CD4-positive, alpha-beta T cell treated with Interleukin-4 for 4 hours (primary cell): ENCODE measurements around the gene LRP11.
A peak's percentile ranks its signal among the peaks of the same experiment; 100 is the strongest.
"Not testable (repeated sequence)": the region's sequence is repeated elsewhere in the genome, so short reads cannot be mapped to it uniquely, and the experiment has no call there.

Experiments
- DNase-seq: peaks from one replicate; pipeline ENCODE4 v3.0.0-alpha.2; 2020

Gene LRP11

DNA sequence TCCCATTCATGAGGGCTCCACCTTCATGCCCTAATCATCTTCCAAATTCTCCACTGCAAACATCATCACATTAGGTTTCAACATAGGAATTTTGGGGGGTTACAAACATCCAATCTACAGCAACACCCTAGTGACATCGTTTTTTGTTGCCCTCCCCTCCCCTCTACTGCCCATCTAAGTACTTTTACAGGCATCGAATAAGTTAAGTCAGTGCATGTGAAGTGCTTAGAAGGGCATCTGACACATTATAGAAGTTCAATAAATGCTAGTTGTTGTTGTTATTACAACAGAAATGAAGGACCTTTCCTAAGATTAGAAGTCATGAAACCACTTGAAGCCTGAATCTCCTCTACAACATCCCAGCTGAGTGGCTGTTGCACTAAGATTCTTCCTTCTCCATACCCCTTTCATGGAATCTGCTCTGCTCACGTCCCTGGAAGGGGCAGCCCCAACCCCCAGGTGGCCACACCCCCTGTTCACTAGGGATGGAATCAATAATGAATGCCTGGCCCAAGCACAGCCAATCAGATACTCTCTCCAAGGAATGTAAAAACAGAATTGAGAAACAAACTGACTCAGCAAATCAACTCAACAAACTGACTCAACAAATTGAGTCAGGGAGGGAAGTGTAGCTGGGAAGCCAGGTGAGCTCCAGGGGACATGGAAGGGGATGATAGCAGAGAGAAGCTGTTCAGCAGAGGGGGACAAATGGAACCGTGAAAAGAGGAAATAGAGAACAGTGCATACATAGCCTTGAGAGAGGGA is 3.9 kb upstream of the LRP11 start:
- no peak for DNase-seq

- DNase-seq = peak; percentile 62
Observed at GRCh38 chr6:149864578-149865535, 698 bp upstream of the LRP11 start.

DNA sequence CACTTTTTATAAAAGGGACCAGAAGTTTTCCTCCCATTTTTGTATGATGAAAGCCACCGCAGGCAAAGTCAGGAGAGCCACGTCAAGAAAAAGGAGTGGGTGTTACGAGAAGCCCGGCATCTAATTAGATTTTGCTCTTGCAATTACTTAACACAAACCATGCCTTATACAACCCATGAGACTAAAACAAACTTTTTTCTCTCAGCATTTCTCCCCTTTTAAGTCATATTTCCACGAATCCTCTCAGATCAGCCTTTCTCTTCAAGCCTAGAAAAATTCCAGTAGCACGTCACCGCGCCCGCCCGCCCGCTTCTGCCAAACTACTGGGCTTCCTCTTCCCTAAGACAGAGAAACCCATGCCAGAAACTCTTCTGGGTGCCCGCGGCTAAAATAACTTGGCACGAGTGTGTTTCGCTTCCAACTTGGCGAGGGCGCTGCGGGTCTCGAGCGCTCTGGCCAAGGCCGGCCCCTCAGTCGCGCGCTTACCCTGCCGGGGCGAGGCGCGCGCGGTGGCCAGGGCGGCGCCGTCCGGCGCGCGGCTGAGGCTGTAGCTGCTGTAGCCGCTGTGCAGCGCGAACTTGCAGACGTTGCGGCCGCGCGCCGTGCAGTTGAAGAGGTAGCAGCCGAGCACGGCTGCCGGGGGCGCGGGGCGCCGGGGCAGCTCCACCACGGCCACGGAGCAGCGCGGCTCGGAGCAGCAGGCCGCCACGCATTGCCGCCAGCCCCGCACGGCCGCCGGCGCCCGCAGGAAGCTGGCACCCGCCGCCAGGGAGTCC is 1.0 kb downstream of the LRP11 start:
- no peak for DNase-seq

- not testable (repeated sequence) for DNase-seq
Observed at GRCh38 chr6:149862424-149862738, 1.8 kb downstream of the LRP11 start.

DNA sequence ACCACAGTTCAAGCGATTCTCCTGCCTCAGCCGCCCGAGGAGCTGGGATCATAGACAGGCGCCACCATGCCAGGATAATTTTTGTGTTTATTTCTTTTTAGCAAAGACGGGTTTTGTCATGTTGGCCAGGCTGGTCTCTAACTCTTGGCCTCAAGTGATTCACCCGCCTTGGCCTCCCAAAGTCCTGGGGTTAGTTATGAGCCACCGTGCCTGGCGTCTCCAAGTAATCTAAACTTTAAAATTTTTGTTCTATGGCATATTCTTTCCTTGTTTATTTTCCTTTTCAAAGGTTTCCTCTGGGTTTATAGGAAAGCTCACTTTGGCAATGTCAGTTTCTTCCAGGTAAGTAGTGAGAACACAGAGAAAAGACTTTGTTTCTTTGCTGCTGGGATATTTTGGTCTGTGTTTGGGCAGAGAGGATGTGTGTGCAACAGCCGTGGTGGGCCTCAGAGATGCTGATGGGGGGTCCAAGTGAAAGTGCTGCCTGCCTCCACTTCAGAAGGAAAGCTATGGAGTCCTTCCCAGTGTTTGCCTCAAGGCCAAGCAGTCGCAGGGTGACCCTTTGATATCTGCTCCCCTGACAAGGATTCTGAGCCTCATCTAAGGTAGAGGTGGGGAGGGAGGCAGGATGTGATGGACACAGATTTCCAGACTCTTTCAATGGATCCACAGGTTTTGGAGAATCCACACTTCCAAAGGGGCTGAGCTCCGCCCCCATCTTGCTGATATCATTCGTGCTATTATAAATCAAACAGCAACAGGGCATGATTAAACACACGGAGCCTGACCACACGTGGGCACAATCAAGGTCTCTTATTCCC is 2.3 kb downstream of the LRP11 start:
- DNase-seq = no peak

DNA sequence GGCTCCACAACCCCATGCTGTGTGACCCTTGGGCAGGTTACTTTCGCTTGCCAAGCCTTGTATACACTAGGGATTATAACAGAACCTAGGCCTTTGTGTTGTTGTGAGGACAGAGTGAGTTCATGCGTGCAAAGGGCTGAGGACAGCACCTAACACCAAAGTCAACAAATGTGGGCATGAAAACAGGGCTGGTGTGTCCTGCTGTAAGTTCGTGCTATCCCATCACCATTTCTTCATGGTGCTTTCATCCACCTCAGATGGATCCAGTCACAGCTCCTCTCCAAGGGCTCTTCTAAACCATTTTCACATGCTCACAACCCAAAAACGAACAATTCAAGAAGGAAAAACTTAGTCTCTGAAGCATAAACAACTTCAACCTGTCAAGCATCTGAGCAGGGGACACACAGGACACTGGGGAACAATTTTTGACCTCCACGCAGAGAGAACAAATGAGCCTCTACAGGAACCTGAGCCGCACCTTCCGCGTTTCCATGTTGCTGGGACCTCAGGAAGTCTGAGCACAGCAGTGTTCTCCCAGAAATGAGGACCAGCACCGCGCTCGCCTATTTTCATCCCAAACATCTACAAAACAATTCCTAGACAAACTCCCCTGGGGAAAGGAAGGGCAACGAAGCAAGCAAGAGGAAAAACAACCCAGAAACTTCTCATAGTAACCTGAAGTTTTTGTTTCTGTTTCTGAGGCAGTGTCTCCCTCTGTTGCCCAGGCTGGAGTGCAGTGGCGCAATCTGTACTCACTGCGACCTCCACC is 3.1 kb downstream of the LRP11 start:
- DNase-seq = no peak

DNA sequence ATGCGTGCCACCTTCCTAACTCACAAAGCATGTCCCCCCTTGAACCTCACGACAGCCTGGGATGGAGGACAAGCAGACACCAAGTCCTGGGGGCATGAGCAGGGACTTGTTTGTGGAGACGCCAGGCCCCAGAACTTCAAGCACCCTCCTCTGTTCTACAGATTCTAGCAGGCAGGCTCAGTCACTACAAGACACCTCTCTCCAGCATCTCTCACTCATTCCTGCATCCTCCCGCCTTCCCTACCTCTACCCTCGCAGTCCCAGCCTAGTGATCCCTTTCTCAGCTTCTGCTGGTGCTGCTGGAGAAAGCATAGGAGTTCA is 3.7 kb downstream of the LRP11 start:
- DNase-seq = no peak

- DNase-seq = no peak
Observed at GRCh38 chr6:149859938-149860337, 4.2 kb downstream of the LRP11 start.

DNA sequence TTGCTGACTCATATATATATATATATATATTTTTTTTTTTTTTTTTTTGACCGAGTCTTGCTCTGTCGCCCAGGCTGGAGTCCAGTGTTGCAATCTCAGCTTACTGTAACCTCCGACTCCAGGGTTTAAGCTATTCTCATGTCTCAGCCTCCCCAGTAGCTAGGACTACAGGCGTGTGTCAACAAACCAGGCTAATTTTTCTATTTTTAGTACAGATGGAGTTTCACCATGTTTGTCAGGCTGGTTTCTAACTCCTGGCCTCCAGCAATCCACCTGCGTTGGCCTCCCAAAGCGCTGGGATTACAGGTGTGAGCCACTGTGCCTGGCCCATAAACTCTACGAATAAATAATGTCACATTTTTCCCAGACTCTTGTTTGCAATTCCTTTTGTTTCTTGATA is 4.8 kb downstream of the LRP11 start:
- no peak for DNase-seq

DNA sequence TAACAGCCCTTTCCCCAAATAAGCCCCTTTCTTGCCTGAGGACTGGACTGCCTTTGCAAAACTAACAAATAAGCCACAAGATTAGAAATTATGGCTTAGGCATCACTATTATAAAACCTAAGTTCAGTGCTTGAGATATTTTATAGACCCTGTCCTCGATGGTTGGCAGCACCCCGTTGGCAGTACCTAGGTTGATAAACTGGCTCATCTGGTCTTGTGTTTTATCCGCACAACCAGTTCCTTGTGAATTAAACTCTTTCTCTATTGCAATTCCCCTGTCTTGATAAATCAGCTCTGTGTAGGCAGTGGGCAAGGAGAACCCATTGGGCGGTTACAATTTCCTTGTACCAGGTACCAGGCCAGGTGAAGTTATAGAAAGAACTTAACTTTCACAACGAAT is 6.6 kb downstream of the LRP11 start:
- no peak for DNase-seq

DNA sequence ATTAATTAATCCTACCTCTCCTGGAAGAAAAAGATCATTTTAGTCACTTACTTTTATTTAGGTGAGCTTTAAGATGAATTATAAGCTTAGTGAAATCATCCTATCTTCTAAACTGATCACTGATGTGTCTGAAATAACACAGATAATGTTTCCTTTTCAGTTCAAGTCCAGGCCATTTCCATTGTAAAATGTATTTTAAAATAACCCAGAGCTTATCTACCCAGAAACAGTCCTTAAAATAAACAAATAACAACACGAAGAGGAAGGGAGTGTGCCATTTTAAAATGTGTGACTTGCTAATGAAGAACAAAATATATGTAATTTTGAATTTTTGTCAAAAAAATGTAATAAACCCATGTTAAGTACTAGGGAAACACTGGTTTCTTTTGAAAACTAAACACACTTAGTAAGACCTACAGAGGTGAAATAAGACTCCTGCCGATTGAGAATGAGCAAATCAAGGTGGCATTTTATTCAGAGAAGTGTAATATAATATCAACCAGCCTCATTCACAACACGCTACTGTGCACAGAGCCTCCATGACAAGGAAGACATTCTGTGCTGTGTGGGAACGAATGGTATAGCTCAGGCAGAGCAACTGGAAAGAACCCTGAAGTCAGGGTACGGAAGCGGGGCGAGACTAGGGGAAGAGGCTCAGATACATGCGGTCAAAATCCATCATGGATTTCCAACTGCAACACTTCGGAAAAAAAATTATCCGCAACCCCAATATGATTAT is 7.7 kb downstream of the LRP11 start:
- DNase-seq = no peak

DNA sequence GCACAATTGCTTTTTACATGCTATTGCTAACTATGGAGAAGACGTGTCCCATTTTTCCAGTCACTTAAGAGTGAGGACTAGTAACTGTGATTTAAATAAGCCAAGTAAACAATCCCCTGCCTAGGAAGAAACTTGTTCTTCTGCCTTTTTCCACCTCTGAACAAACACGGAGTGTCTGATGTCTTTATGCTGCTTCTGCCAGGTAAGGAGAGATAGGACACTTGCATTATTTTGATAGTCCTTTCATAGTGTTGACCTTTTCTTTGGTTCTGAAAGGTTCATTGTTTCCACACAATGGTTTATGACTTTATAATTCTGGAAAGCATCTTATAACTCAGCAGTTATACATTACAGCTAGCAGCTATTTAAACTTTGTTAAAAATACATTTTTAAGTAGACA is 8.4 kb downstream of the LRP11 start:
- DNase-seq = no peak

GRCh38 chr6:149855040-149855654 is 9.0 kb downstream of the LRP11 start:
- DNase-seq = no peak

DNA sequence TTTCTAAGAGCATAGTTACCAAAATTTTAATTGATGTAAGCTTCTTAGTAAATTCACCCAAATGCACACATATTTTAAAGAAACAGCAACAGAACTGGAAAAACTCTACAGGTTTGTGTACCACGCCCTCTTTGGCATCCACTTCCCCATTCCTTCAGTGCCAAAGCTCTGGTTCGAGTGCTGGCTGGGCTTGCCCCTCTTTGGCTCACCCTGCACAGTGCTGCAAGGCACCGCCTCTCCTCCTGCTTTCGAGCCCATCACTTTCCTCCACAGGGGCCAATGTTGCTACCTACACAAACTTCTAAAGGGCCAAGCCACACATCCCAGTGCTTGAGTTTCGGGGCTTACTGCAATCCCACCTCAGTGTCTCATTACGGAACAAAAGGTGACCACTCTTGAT is 9.6 kb downstream of the LRP11 start:
- DNase-seq = no peak

- not testable (repeated sequence) for DNase-seq
Observed at GRCh38 chr6:149854017-149854416, 10.1 kb downstream of the LRP11 start.

DNA sequence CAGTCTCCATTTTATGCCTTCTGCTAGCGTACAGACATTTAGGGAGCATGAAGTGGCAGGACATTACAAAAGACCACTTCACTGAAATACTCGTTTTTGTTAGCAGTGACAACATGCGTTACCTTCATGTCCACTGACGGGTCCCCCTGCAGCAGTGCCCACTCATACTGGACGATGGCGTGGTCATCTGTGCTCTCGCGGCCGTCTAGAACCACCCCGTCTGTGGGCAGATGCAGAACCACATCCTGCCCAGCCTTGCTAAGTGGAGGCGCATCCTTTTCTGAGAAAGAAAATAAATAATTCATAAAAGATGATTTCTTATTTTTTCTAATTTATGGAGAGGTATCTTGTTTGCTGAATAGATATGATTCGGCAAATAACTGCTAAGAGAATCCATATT is 11.3 kb downstream of the LRP11 start:
- no peak for DNase-seq

DNA sequence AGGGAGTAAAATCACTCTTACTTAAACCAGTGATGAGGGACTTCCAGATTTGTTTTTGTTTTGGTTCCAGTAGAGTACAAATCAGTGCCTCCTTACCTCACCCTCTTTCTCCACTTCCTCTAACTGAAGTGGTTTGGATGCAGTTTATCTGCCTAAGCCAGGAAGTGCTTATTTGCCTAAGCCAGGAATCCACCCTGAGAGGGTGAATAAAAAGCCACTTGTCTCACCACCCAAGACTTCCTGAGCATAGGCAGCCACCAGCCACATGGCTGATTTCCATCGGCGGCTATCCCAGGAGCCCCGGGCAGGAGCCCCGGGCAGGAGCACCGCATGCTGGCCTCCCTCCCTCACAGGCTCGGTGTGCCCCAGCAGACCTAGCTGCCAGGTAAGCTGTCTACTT is 12.0 kb downstream of the LRP11 start:
- no peak for DNase-seq

- DNase-seq = no peak
Observed at GRCh38 chr6:149851461-149852110, 12.6 kb downstream of the LRP11 start.

GRCh38 chr6:149848343-149848742 is 15.8 kb downstream of the LRP11 start:
- DNase-seq = not testable (repeated sequence)

- DNase-seq = no peak
Observed at GRCh38 chr6:149847939-149848267, 16.3 kb downstream of the LRP11 start.
